Trophoblast cell (in vitro differentiated cells and primary cell): ENCODE results near the gene CGB1.

Experiments
- DNase-seq, 2 donors: peaks; one replicate each; pipeline ENCODE4 v3.0.0-alpha.2; 2016
- H2AFZ ChIP-seq: 2 replicates; pipeline ENCODE4 v1.6.1; 2013; ENCODE audit warnings: low read length, moderate library complexity, mild to moderate bottlenecking; ENCODE audit not compliant: insufficient read depth, poor library complexity
- H2AK5ac ChIP-seq: 2 replicates; pipeline ENCODE4 v1.6.1; 2013; ENCODE audit warnings: mild to moderate bottlenecking, low read length
- H2BK120ac ChIP-seq: 2 replicates; pipeline ENCODE4 v1.6.1; 2013; ENCODE audit warnings: low read length, mild to moderate bottlenecking, moderate library complexity; ENCODE audit not compliant: insufficient read depth, poor library complexity
- H2BK12ac ChIP-seq: 2 replicates; pipeline ENCODE4 v1.6.1; 2013; ENCODE audit warnings: mild to moderate bottlenecking, low read length, moderate library complexity
- H2BK5ac ChIP-seq: 2 replicates; pipeline ENCODE4 v1.6.1; 2013; ENCODE audit warnings: low read length, low read depth, moderate library complexity, mild to moderate bottlenecking; ENCODE audit not compliant: poor library complexity
- H3K14ac ChIP-seq: 2 replicates; pipeline ENCODE4 v1.6.1; 2013; ENCODE audit warnings: mild to moderate bottlenecking, low read length
- H3K18ac ChIP-seq: 2 replicates; pipeline ENCODE4 v1.6.1; 2013; ENCODE audit warnings: mild to moderate bottlenecking, low read length
- H3K23ac ChIP-seq: 2 replicates; pipeline ENCODE4 v1.6.1; 2013; ENCODE audit warnings: low read length
- H3K27ac ChIP-seq: 2 replicates; pipeline ENCODE4 v1.5.1; 2013; ENCODE audit warnings: low read depth, mild to moderate bottlenecking, inconsistent platforms, low read length, moderate library complexity
- H3K27me3 ChIP-seq: 2 replicates; pipeline ENCODE4 v1.6.1; 2013; ENCODE audit warnings: inconsistent platforms, mild to moderate bottlenecking, low read length, moderate library complexity; ENCODE audit not compliant: insufficient read depth
- H3K36me3 ChIP-seq, 2 experiments: 1 replicate in 1 of 2; 2 replicates in 1 of 2; pipeline ENCODE4 v1.6.1; 2013; ENCODE audit warnings: low read length in 2 of 2, mild to moderate bottlenecking in 2 of 2, moderate library complexity in 1 of 2; ENCODE audit not compliant: insufficient read depth in 2 of 2, control insufficient read depth in 1 of 2
- H3K4ac ChIP-seq: 2 replicates; pipeline ENCODE4 v1.6.1; 2013; ENCODE audit warnings: low read depth, mild to moderate bottlenecking, low read length, moderate library complexity
- H3K4me1 ChIP-seq, 2 experiments: 1 replicate in 1 of 2; 2 replicates in 1 of 2; pipeline ENCODE4 v1.6.1; 2013; ENCODE audit warnings: low read length in 2 of 2, mild to moderate bottlenecking in 2 of 2, moderate library complexity in 1 of 2; ENCODE audit not compliant: insufficient read depth in 2 of 2, control insufficient read depth in 1 of 2
- H3K4me2 ChIP-seq: 2 replicates; pipeline ENCODE4 v1.6.1; 2013; ENCODE audit warnings: inconsistent platforms, mild to moderate bottlenecking, low read length, moderate library complexity
- H3K4me3 ChIP-seq: 2 replicates; pipeline ENCODE4 v1.5.1; 2013; ENCODE audit warnings: mild to moderate bottlenecking, low read depth, low read length, inconsistent platforms
- H3K79me1 ChIP-seq: one replicate; pipeline ENCODE4 v1.6.1; 2013; ENCODE audit warnings: low read length
- H3K79me2 ChIP-seq: 2 replicates; pipeline ENCODE4 v1.6.1; 2013; ENCODE audit warnings: low read length, mild to moderate bottlenecking; ENCODE audit not compliant: control insufficient read depth, insufficient read depth, poor library complexity
- H3K9ac ChIP-seq: 2 replicates; pipeline ENCODE4 v1.6.1; 2013; ENCODE audit warnings: mild to moderate bottlenecking, low read length
- H3K9me3 ChIP-seq: 2 replicates; pipeline ENCODE4 v1.6.1; 2013; ENCODE audit warnings: low read depth, mild to moderate bottlenecking, control low read depth, inconsistent platforms, low read length; ENCODE audit not compliant: insufficient read depth
- H4K12ac ChIP-seq: 2 replicates; pipeline ENCODE4 v1.6.1; 2013; ENCODE audit warnings: low read depth, mild to moderate bottlenecking, low read length, moderate library complexity
- H4K8ac ChIP-seq: 2 replicates; pipeline ENCODE4 v1.6.1; 2013; ENCODE audit warnings: low read depth, mild to moderate bottlenecking, low read length, moderate library complexity
- H4K91ac ChIP-seq: one replicate; pipeline ENCODE4 v1.6.1; 2013; ENCODE audit warnings: low read depth, mild to moderate bottlenecking, low read length, moderate library complexity
- WGBS: extraction: QIAGEN DNeasy Blood & Tissue Kit; methylation state at CpG from one replicate; pipeline ENCODE4 v1.1.7; 2013; ENCODE audit warnings: missing lambda C conversion rate; ENCODE audit not compliant: insufficient read length, insufficient coverage; ENCODE audit errors: extremely low coverage; 5-methylcytosine and 5-hydroxymethylcytosine counted together

CGB1 gene

DNA sequence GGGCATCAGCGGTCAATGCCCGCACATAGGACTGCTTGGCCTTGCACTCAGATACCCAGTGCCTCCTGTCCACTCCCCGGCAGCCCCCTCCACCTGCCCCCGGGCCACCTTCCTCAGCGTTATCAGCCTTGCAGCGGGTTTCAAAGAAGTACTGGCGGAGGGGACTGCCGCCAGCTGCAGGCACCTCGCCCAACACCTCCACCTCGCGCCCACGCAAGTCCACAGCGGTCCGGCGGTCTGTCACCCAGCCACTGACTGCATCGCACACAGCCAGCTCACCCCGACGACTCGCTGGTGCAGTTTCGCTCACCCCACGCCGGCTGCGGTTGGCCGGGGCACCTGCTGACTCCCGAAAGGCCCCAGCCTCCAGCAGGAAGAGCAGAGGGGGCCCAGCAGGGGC, 24.8 kb upstream of the CGB1 start:
- Histone ChIP-seq H3K9ac (no peak overlapping the region), H2AK5ac (no peak overlapping the region), H2AFZ (no peak overlapping the region), H2BK5ac (no peak overlapping the region), H2BK12ac (no peak overlapping the region), H3K27ac (no peak overlapping the region), H3K14ac (no peak overlapping the region), H3K4me3 (no peak overlapping the region), H3K27me3 (peaks cover 5% of the 10 kb centered on the region), H4K8ac (no peak overlapping the region), H3K36me3 (peaks cover 0 to 2% of the 10 kb centered on the region in 2 experiments), H3K4ac (no peak overlapping the region), H3K9me3 (peaks cover 2% of the 10 kb centered on the region), H3K23ac (no peak overlapping the region), H3K4me2 (no peak overlapping the region), H3K4me1 (peaks cover 22 to 36% of the 10 kb centered on the region in 2 experiments), H2BK120ac (no peak overlapping the region), H3K18ac (no peak overlapping the region), H4K12ac (no peak overlapping the region), H4K91ac (no peak overlapping the region), H3K79me2 (peaks cover 5% of the 10 kb centered on the region), H3K79me1 (peaks cover 24% of the 10 kb centered on the region)
- WGBS: no CpG with 5 or more reads among the region's 25 CpGs
- DNase-seq: no peak

GRCh38 chr19:49061000-49061399, 24.3 kb upstream of the CGB1 start:
- H2BK12ac ChIP-seq: no peak overlapping the region
- H3K14ac ChIP-seq: no peak overlapping the region
- peaks cover 5% of the 10 kb centered on the region for H3K27me3 ChIP-seq
- H4K12ac ChIP-seq: no peak overlapping the region
- H2BK5ac ChIP-seq: no peak overlapping the region
- H2AK5ac ChIP-seq: no peak overlapping the region
- H2BK120ac ChIP-seq: no peak overlapping the region
- no peak overlapping the region for H4K8ac ChIP-seq
- WGBS: no CpG with 5 or more reads among the region's 2 CpGs
- no peak overlapping the region for H3K4ac ChIP-seq
- peaks cover 26% of the 10 kb centered on the region for H3K79me1 ChIP-seq
- peaks cover 8% of the 10 kb centered on the region for H3K79me2 ChIP-seq
- H2AFZ ChIP-seq: no peak overlapping the region
- H3K4me1 ChIP-seq: peaks cover 19 to 32% of the 10 kb centered on the region in 2 experiments
- no peak overlapping the region for H3K27ac ChIP-seq
- peaks cover 1% of the 10 kb centered on the region for H3K9me3 ChIP-seq
- no peak overlapping the region for H3K18ac ChIP-seq
- no peak overlapping the region for H3K4me2 ChIP-seq
- H3K23ac ChIP-seq: no peak overlapping the region
- no peak overlapping the region for H4K91ac ChIP-seq
- no peak overlapping the region for H3K9ac ChIP-seq
- H3K4me3 ChIP-seq: no peak overlapping the region
- no peak for DNase-seq
- H3K36me3 ChIP-seq: peaks cover 0 to 2% of the 10 kb centered on the region in 2 experiments

- Histone ChIP-seq H2BK12ac (no peak overlapping the region), H3K23ac (no peak overlapping the region), H3K4me3 (no peak overlapping the region), H4K8ac (no peak overlapping the region), H2BK5ac (no peak overlapping the region), H3K18ac (no peak overlapping the region), H3K9ac (no peak overlapping the region), H4K91ac (no peak overlapping the region), H3K14ac (no peak overlapping the region), H3K79me2 (peaks cover 4% of the 10 kb centered on the region), H3K79me1 (peaks cover 16% of the 10 kb centered on the region), H3K27me3 (peaks cover 5% of the 10 kb centered on the region), H2BK120ac (no peak overlapping the region), H3K4me2 (no peak overlapping the region), H3K4ac (no peak overlapping the region), H3K4me1 (peaks cover 9 to 22% of the 10 kb centered on the region in 2 experiments), H3K27ac (no peak overlapping the region), H2AK5ac (no peak overlapping the region), H3K9me3 (no peaks in the 10 kb centered on the region), H4K12ac (no peak overlapping the region), H2AFZ (no peak overlapping the region), H3K36me3 (peaks cover 0 to 2% of the 10 kb centered on the region in 2 experiments)
- DNase-seq: no peak
- no CpG with 5 or more reads among the region's 9 CpGs for WGBS
These were observed 22.4 kb upstream of the CGB1 start for GRCh38 chr19:49059053-49059452.

GRCh38 chr19:49058562-49058961, 21.9 kb upstream of the CGB1 start:
- no peak overlapping the region for H2AFZ ChIP-seq
- H3K79me2 ChIP-seq: peaks cover 4% of the 10 kb centered on the region
- no peak overlapping the region for H2AK5ac ChIP-seq
- no peak overlapping the region for H3K4me3 ChIP-seq
- H3K4ac ChIP-seq: no peak overlapping the region
- H3K27ac ChIP-seq: no peak overlapping the region
- H3K4me2 ChIP-seq: no peak overlapping the region
- peaks cover 0 to 2% of the 10 kb centered on the region in 2 experiments for H3K36me3 ChIP-seq
- peaks cover 5 to 17% of the 10 kb centered on the region in 2 experiments for H3K4me1 ChIP-seq
- no peak overlapping the region for H3K23ac ChIP-seq
- no peak overlapping the region for H3K9ac ChIP-seq
- H4K8ac ChIP-seq: no peak overlapping the region
- H4K91ac ChIP-seq: no peak overlapping the region
- H4K12ac ChIP-seq: no peak overlapping the region
- peaks cover 5% of the 10 kb centered on the region for H3K27me3 ChIP-seq
- DNase-seq: no peak
- H3K9me3 ChIP-seq: peaks cover under 1% of the 10 kb centered on the region
- H3K14ac ChIP-seq: no peak overlapping the region
- no peak overlapping the region for H3K18ac ChIP-seq
- no peak overlapping the region for H2BK12ac ChIP-seq
- H2BK120ac ChIP-seq: no peak overlapping the region
- no peak overlapping the region for H2BK5ac ChIP-seq
- H3K79me1 ChIP-seq: peaks cover 16% of the 10 kb centered on the region
- no CpG with 5 or more reads among the region's 10 CpGs for WGBS
